Activated CD4-positive, alpha-beta T cell treated with anti-CD3 and anti-CD28 coated beads for 24 hours (primary cell): ENCODE data around the gene SPEF1.

Experiments used
- DNase-seq, 2 donors: peaks; one replicate each; pipeline ENCODE4 v3.0.0-alpha.2; 2020; ENCODE audit warnings: low read depth in 2 of 2

The SPEF1 gene

GRCh38 chr20:3787324-3788014, 6.2 kb upstream of the SPEF1 start:
- DNase-seq: no peak

- peak; percentile 87 to 89 for DNase-seq
Observed at GRCh38 chr20:3786665-3787323, 5.5 kb upstream of the SPEF1 start, which contains the start of gene CENPB. TSS of gene CENPB (minus strand) at chr20:3786740. CDS start at chr20:3786483, 257 bp downstream.

GRCh38 chr20:3786126-3786484, 4.9 kb upstream of the SPEF1 start:
- DNase-seq: no peak

GRCh38 chr20:3785240-3786125, 4.2 kb upstream of the SPEF1 start:
- no peak for DNase-seq

- no peak for DNase-seq
Observed at GRCh38 chr20:3784863-3785239, 3.6 kb upstream of the SPEF1 start.

GRCh38 chr20:3784216-3784853, 3.1 kb upstream of the SPEF1 start:
- no peak for DNase-seq

- no peak for DNase-seq
Observed at GRCh38 chr20:3783511-3784195, 2.4 kb upstream of the SPEF1 start.

GRCh38 chr20:3783068-3783489, 1.8 kb upstream of the SPEF1 start:
- no peak for DNase-seq

GRCh38 chr20:3782597-3782996, 1.3 kb upstream of the SPEF1 start:
- DNase-seq: no peak

GRCh38 chr20:3778976-3779375, 2.3 kb downstream of the SPEF1 start:
- no peak for DNase-seq

- DNase-seq: no peak
Observed at GRCh38 chr20:3777716-3778629, 3.3 kb downstream of the SPEF1 start.

- DNase-seq: no peak
Observed at GRCh38 chr20:3777381-3777715, 3.9 kb downstream of the SPEF1 start.

GRCh38 chr20:3775457-3776108, 5.7 kb downstream of the SPEF1 start:
- no peak for DNase-seq

- DNase-seq: no peak
Observed at GRCh38 chr20:3771552-3772058, 9.6 kb downstream of the SPEF1 start.

- peak; percentile 62 to 72 for DNase-seq
Observed at GRCh38 chr20:3768342-3769130, 12.7 kb downstream of the SPEF1 start.

GRCh38 chr20:3767427-3768341, 13.6 kb downstream of the SPEF1 start, which contains the start of gene ADISSP:
TSS of gene ADISSP (minus strand) at chr20:3767753. CDS start at chr20:3760100, 7,653 bp downstream.
- peak; percentile 92 to 96 for DNase-seq

- DNase-seq: no peak
Observed at GRCh38 chr20:3767110-3767426, 14.2 kb downstream of the SPEF1 start.
